Ishikawa (cell line): Measurements from ENCODE around the gene TSPAN15.

ENCODE experiments used
- CEBPB ChIP-seq: IDR thresholded peaks from 2 replicates; pipeline ENCODE4 v1.6.1; 2012
- CREB1 ChIP-seq: IDR thresholded peaks from 2 replicates; pipeline ENCODE4 v1.6.1; 2012; ENCODE audit warnings: low read depth
- EGR1 ChIP-seq: IDR thresholded peaks from 2 replicates; pipeline ENCODE4 v1.6.1; 2012
- EP300 ChIP-seq: IDR thresholded peaks from 2 replicates; pipeline ENCODE4 v1.6.1; 2012; ENCODE audit warnings: borderline replicate concordance
- FOXM1 ChIP-seq: IDR thresholded peaks from 2 replicates; pipeline ENCODE4 v1.6.1; 2012; ENCODE audit warnings: low read depth, borderline replicate concordance
- NFIC ChIP-seq: IDR thresholded peaks from 2 replicates; pipeline ENCODE4 v1.6.1; 2012
- RAD21 ChIP-seq: IDR thresholded peaks from 2 replicates; pipeline ENCODE4 v1.6.1; 2012; ENCODE audit warnings: low read depth
- TAF1 ChIP-seq: IDR thresholded peaks from 2 replicates; pipeline ENCODE4 v1.6.1; 2012; ENCODE audit warnings: low read depth, mild to moderate bottlenecking
- TCF12 ChIP-seq: IDR thresholded peaks from 2 replicates; pipeline ENCODE4 v1.6.1; 2012; ENCODE audit warnings: low read depth
- TEAD4 ChIP-seq: IDR thresholded peaks from 2 replicates; pipeline ENCODE4 v1.6.1; 2012
- YY1 ChIP-seq: IDR thresholded peaks from 2 replicates; pipeline ENCODE4 v1.6.1; 2012; ENCODE audit warnings: low read depth
- ZBTB7A ChIP-seq: IDR thresholded peaks from 2 replicates; pipeline ENCODE4 v1.6.1; 2012; ENCODE audit warnings: low read depth
- TF ChIP-seq, protein P1 (sequence below): IDR thresholded peaks from 2 replicates; pipeline ENCODE4 v1.6.1; 2012; ENCODE audit warnings: low read depth, mild to moderate bottlenecking
- TF ChIP-seq, protein P2 (sequence below): IDR thresholded peaks from 2 replicates; pipeline ENCODE4 v1.6.1; 2012
- TF ChIP-seq, protein P3 (sequence below): IDR thresholded peaks from 2 replicates; pipeline ENCODE4 v1.6.1; 2012

The TSPAN15 gene

DNA sequence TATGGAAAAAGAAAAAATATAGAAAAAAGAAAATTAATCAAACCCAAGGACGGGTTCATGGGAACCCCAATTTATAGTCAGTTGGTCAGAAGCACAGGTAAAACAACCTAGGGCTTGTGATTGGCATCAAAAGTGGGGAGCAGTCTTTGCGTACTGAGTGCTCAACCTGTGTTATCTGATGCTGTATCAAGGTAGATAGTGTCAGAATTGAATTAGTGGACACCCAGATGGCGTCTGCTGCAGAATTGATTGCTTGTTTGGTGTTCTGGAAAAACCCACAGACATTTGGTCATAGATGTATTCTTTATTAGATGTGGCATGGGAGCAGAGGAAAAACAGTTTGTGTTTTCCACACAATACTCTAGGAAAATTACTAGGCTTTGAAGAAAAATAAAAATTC is 82.4 kb downstream of the TSPAN15 start:
- TF ChIP-seq TEAD4, result no peak
- no peak for TF ChIP-seq TAF1
- TF ChIP-seq NFIC, result no peak
- TF ChIP-seq ZBTB7A, result no peak
- TF ChIP-seq EGR1, result no peak
- TF ChIP-seq, protein P1, sequence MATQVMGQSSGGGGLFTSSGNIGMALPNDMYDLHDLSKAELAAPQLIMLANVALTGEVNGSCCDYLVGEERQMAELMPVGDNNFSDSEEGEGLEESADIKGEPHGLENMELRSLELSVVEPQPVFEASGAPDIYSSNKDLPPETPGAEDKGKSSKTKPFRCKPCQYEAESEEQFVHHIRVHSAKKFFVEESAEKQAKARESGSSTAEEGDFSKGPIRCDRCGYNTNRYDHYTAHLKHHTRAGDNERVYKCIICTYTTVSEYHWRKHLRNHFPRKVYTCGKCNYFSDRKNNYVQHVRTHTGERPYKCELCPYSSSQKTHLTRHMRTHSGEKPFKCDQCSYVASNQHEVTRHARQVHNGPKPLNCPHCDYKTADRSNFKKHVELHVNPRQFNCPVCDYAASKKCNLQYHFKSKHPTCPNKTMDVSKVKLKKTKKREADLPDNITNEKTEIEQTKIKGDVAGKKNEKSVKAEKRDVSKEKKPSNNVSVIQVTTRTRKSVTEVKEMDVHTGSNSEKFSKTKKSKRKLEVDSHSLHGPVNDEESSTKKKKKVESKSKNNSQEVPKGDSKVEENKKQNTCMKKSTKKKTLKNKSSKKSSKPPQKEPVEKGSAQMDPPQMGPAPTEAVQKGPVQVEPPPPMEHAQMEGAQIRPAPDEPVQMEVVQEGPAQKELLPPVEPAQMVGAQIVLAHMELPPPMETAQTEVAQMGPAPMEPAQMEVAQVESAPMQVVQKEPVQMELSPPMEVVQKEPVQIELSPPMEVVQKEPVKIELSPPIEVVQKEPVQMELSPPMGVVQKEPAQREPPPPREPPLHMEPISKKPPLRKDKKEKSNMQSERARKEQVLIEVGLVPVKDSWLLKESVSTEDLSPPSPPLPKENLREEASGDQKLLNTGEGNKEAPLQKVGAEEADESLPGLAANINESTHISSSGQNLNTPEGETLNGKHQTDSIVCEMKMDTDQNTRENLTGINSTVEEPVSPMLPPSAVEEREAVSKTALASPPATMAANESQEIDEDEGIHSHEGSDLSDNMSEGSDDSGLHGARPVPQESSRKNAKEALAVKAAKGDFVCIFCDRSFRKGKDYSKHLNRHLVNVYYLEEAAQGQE, result no peak
- no peak for TF ChIP-seq CREB1
- no peak for TF ChIP-seq TCF12
- TF ChIP-seq, protein P2, sequence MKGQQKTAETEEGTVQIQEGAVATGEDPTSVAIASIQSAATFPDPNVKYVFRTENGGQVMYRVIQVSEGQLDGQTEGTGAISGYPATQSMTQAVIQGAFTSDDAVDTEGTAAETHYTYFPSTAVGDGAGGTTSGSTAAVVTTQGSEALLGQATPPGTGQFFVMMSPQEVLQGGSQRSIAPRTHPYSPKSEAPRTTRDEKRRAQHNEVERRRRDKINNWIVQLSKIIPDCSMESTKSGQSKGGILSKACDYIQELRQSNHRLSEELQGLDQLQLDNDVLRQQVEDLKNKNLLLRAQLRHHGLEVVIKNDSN, result no peak
- TF ChIP-seq CEBPB, result no peak

DNA sequence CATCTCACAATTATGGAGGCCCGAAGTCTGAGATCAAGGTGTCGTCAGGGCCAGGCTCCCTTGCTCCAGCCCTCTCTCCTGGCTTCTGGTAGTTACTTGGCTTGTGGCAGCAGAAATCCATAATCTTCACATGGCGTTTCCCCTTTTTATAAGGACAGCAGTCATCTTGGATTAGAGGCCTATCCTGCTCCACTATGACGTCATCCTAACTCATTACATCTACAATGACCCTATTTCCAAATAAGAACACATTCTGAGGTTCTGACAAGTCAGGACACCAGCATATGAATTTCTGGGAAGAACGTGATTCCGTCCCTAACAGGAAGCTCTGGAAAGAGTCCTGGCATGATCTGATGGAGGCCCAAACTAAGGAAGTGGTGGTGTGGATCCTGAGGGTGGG is 86.2 kb downstream of the TSPAN15 start:
- TF ChIP-seq EP300, result no peak
- TF ChIP-seq, protein P3, sequence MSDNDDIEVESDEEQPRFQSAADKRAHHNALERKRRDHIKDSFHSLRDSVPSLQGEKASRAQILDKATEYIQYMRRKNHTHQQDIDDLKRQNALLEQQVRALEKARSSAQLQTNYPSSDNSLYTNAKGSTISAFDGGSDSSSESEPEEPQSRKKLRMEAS, result no peak
- TF ChIP-seq, protein P2, result no peak
- TF ChIP-seq EGR1, result no peak
- no peak for TF ChIP-seq TCF12
- TF ChIP-seq FOXM1, result no peak
- TF ChIP-seq RAD21, result no peak
- no peak for TF ChIP-seq YY1
- TF ChIP-seq TAF1, result no peak
- TF ChIP-seq, protein P1, result no peak
- no peak for TF ChIP-seq NFIC
- no peak for TF ChIP-seq TEAD4

DNA sequence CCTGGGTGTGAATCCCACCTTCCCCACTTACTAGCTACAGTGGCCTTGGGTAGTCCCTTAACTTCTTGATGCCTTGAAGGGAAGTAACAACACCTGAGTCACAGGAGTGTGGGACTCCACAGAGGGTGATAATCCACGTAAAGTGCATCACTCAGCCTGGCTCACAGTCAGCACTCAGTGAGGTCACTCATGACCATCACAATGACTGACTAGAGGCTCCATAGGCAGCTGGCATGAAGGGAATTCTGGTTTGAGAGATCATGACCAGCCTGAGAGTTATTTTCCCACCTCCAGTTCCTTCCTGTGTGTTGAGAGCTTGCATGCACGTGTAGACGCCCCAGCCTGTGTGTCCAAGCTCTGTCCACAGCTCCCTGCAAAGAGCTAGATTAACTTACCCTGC is 87.2 kb downstream of the TSPAN15 start:
- TF ChIP-seq, protein P3, result no peak
- TF ChIP-seq TAF1, result no peak
- TF ChIP-seq FOXM1, result no peak
- TF ChIP-seq EP300, result no peak
- TF ChIP-seq TCF12, result no peak
- TF ChIP-seq CREB1, result no peak
- TF ChIP-seq YY1, result no peak
- no peak for TF ChIP-seq EGR1
- TF ChIP-seq RAD21, result no peak
- no peak for TF ChIP-seq NFIC
- no peak for TF ChIP-seq TEAD4
- TF ChIP-seq, protein P1, result no peak

DNA sequence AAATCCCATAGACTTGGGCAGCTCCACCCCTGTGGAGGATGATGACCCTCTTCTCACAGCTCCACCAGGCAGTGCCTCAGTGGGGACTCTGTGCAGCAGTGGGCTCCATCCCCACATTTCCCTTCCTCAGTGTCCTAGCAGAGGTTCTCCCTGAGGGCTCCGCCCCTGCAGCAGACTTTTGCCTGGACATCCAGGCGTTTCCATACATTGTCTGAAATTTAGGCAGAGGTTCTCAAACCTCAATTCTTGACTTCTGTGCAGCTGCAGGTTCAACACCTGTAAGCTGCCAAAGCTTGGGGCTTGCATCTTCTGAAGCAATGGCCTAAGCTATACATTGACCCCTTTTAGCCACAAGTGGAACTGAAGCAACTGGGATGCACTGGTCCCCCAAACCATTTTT is 90.2 kb downstream of the TSPAN15 start:
- TF ChIP-seq, protein P2, result no peak
- TF ChIP-seq NFIC, result no peak
- TF ChIP-seq CREB1, result no peak
- TF ChIP-seq TCF12, result no peak
- no peak for TF ChIP-seq YY1
- no peak for TF ChIP-seq TEAD4
- no peak for TF ChIP-seq FOXM1
- no peak for TF ChIP-seq RAD21
- no peak for TF ChIP-seq EGR1
